NCI-H345 (cell line): ENCODE measurements around the gene UQCRQ.
"Not testable (repeated sequence)": the region's sequence is repeated elsewhere in the genome, so short reads cannot be mapped to it uniquely, and the experiment has no call there.

ENCODE experiments used
- DNase-seq: peaks from one replicate; lab custom pipeline; 2025; lab: John Stamatoyannopoulos, UW

The UQCRQ gene

GRCh38 chr5:132834057-132834456 is 32.4 kb upstream of the UQCRQ start:
- DNase-seq, result no peak

GRCh38 chr5:132836852-132837251 is 29.6 kb upstream of the UQCRQ start:
- no peak for DNase-seq

GRCh38 chr5:132837868-132838267 is 28.6 kb upstream of the UQCRQ start:
- no peak for DNase-seq

- DNase-seq, result no peak
Measured at GRCh38 chr5:132838516-132839282, 27.7 kb upstream of the UQCRQ start.

GRCh38 chr5:132839426-132840301 is 26.8 kb upstream of the UQCRQ start:
- DNase-seq, result no peak

GRCh38 chr5:132840313-132840712 is 26.1 kb upstream of the UQCRQ start:
- no peak for DNase-seq

GRCh38 chr5:132840896-132841295 is 25.5 kb upstream of the UQCRQ start:
- no peak for DNase-seq

GRCh38 chr5:132841305-132841704 is 25.1 kb upstream of the UQCRQ start:
- no peak for DNase-seq

- DNase-seq, result no peak
Measured at GRCh38 chr5:132848270-132848669, 18.2 kb upstream of the UQCRQ start.

- no peak for DNase-seq
Measured at GRCh38 chr5:132849347-132849746, 17.1 kb upstream of the UQCRQ start.

GRCh38 chr5:132850066-132850465 is 16.4 kb upstream of the UQCRQ start:
- no peak for DNase-seq

- DNase-seq, result no peak
Measured at GRCh38 chr5:132853323-132853722, 13.1 kb upstream of the UQCRQ start.

- no peak for DNase-seq
Measured at GRCh38 chr5:132853790-132854189, 12.7 kb upstream of the UQCRQ start.

GRCh38 chr5:132854301-132854700 is 12.1 kb upstream of the UQCRQ start:
- no peak for DNase-seq

- not testable (repeated sequence) for DNase-seq
Measured at GRCh38 chr5:132854992-132855391, 11.4 kb upstream of the UQCRQ start.

- DNase-seq, result no peak
Measured at GRCh38 chr5:132856011-132856410, 10.4 kb upstream of the UQCRQ start.

GRCh38 chr5:132859889-132860437 is 6.5 kb upstream of the UQCRQ start:
- no peak for DNase-seq

GRCh38 chr5:132860742-132861141 is 5.7 kb upstream of the UQCRQ start:
- DNase-seq, result no peak

GRCh38 chr5:132865668-132866341 is 637 bp upstream of the UQCRQ start:
- DNase-seq, result no peak

- DNase-seq, result no peak
Measured at GRCh38 chr5:132867046-132867451, 607 bp downstream of the UQCRQ start.

- DNase-seq, result no peak
Measured at GRCh38 chr5:132868754-132869153, 2.3 kb downstream of the UQCRQ start.

- no peak for DNase-seq
Measured at GRCh38 chr5:132870801-132871200, 4.4 kb downstream of the UQCRQ start.
